ENCODE measurements around the gene EPHB3.

Gene EPHB3

GRCh38 chr3:184579513-184579912 lies 17.9 kb downstream of the EPHB3 start:
- Histone ChIP-seq H3K23ac (ENCODE audit: low read depth, low read length, poor library complexity) (peak overlapping the region; percentile 10), H3K27me3 (ENCODE audit: control insufficient read depth in 3 of 3, insufficient read depth in 3 of 3, low read depth in 1 of 3, low read length in 3 of 3) (no peaks in the 10 kb centered on the region), H2AFZ (ENCODE audit: low read length) (no peak overlapping the region), H3K79me1 (ENCODE audit: low read depth, low read length) (no peaks in the 10 kb centered on the region), H3K9ac (ENCODE audit: low read depth, low read length, poor library complexity) (no peak overlapping the region), H4K91ac (ENCODE audit: low read depth, low read length, poor library complexity) (no peak overlapping the region), H2BK5ac (ENCODE audit: low read length) (no peak overlapping the region), H3K4me1 (ENCODE audit: control insufficient read depth in 2 of 2, insufficient read depth in 1 of 2, low read depth in 1 of 2, low read length in 2 of 2) (peaks cover 39 to 44% of the 10 kb centered on the region in 2 donors), H3K27ac (replicated peaks; ENCODE audit: low read length) (no peak overlapping the region), H2BK12ac (ENCODE audit: low read length) (no peak overlapping the region), H4K8ac (ENCODE audit: low read depth, low read length) (no peak overlapping the region), H3K4me2 (ENCODE audit: insufficient read depth, low read length, poor library complexity, severe bottlenecking) (no peak overlapping the region), H3K4ac (ENCODE audit: low read length) (no peak overlapping the region), H3K14ac (ENCODE audit: low read length) (no peak overlapping the region), H2BK120ac (ENCODE audit: low read depth, low read length) (no peak overlapping the region), H2BK15ac (ENCODE audit: low read length) (no peak overlapping the region), H2AK5ac (ENCODE audit: low read depth, low read length) (peak overlapping the region; percentile 33), H3K4me3 (ENCODE audit: low read length in 2 of 2) (no peak overlapping the region), H3K36me3 (replicated peaks in 1 of 2; ENCODE audit: control insufficient read depth in 2 of 2, insufficient read depth in 2 of 2, low read length in 2 of 2) (peaks cover 12 to 68% of the 10 kb centered on the region in 2 donors), H3K9me3 (replicated peaks in 1 of 2; ENCODE audit: control insufficient read depth in 2 of 2, insufficient read depth in 1 of 2, low read depth in 1 of 2, low read length in 2 of 2) (no peaks in the 10 kb centered on the region), H3K18ac (ENCODE audit: low read length) (no peak overlapping the region)
- no CpG with 5 or more reads among the region's 22 CpGs for WGBS, 2 donors (ENCODE audit: extremely low coverage in 2 of 2, insufficient read length in 2 of 2, insufficient replicate concordance in 1 of 2)
- no peak for DNase-seq (ENCODE audit: low spot score)

- no peak overlapping the region for H3K4me3 ChIP-seq (ENCODE audit: low read length in 2 of 2)
- H2BK12ac ChIP-seq (ENCODE audit: low read length): no peak overlapping the region
- no peaks in the 10 kb centered on the region for H3K9me3 ChIP-seq (replicated peaks in 1 of 2; ENCODE audit: control insufficient read depth in 2 of 2, insufficient read depth in 1 of 2, low read depth in 1 of 2, low read length in 2 of 2)
- peaks cover 33 to 43% of the 10 kb centered on the region in 2 donors for H3K4me1 ChIP-seq (ENCODE audit: control insufficient read depth in 2 of 2, insufficient read depth in 1 of 2, low read depth in 1 of 2, low read length in 2 of 2)
- H3K79me1 ChIP-seq (ENCODE audit: low read depth, low read length): no peaks in the 10 kb centered on the region
- H3K14ac ChIP-seq (ENCODE audit: low read length): no peak overlapping the region
- H3K18ac ChIP-seq (ENCODE audit: low read length): peak overlapping the region; percentile 18
- H3K27ac ChIP-seq (replicated peaks; ENCODE audit: low read length): no peak overlapping the region
- no CpG with 5 or more reads among the region's 16 CpGs for WGBS, 2 donors (ENCODE audit: extremely low coverage in 2 of 2, insufficient read length in 2 of 2, insufficient replicate concordance in 1 of 2)
- no peak for DNase-seq (ENCODE audit: low spot score)
- peaks cover 0 to 4% (median 0%) of the 10 kb centered on the region in 3 experiments for H3K27me3 ChIP-seq (ENCODE audit: control insufficient read depth in 3 of 3, insufficient read depth in 3 of 3, low read depth in 1 of 3, low read length in 3 of 3)
- no peak overlapping the region for H2BK120ac ChIP-seq (ENCODE audit: low read depth, low read length)
- H3K36me3 ChIP-seq (replicated peaks in 1 of 2; ENCODE audit: control insufficient read depth in 2 of 2, insufficient read depth in 2 of 2, low read length in 2 of 2): peaks cover 12 to 68% of the 10 kb centered on the region in 2 donors
- no peak overlapping the region for H2AFZ ChIP-seq (ENCODE audit: low read length)
- H2AK5ac ChIP-seq (ENCODE audit: low read depth, low read length): peak overlapping the region; percentile 22
- no peak overlapping the region for H3K4me2 ChIP-seq (ENCODE audit: insufficient read depth, low read length, poor library complexity, severe bottlenecking)
- no peak overlapping the region for H4K91ac ChIP-seq (ENCODE audit: low read depth, low read length, poor library complexity)
- H3K23ac ChIP-seq (ENCODE audit: low read depth, low read length, poor library complexity): peak overlapping the region; percentile 38
- H3K9ac ChIP-seq (ENCODE audit: low read depth, low read length, poor library complexity): no peak overlapping the region
- H2BK15ac ChIP-seq (ENCODE audit: low read length): peak overlapping the region; percentile 86
- H2BK5ac ChIP-seq (ENCODE audit: low read length): no peak overlapping the region
- H3K4ac ChIP-seq (ENCODE audit: low read length): no peak overlapping the region
- H4K8ac ChIP-seq (ENCODE audit: low read depth, low read length): no peak overlapping the region
Observed at GRCh38 chr3:184580376-184580775, 18.8 kb downstream of the EPHB3 start.

- Histone ChIP-seq H3K4ac (ENCODE audit: low read length) (no peak overlapping the region), H3K9ac (ENCODE audit: low read depth, low read length, poor library complexity) (no peak overlapping the region), H4K8ac (ENCODE audit: low read depth, low read length) (no peak overlapping the region), H3K4me2 (ENCODE audit: insufficient read depth, low read length, poor library complexity, severe bottlenecking) (no peak overlapping the region), H3K27ac (replicated peaks; ENCODE audit: low read length) (no peak overlapping the region), H2BK12ac (ENCODE audit: low read length) (peak overlapping the region; percentile 77), H4K91ac (ENCODE audit: low read depth, low read length, poor library complexity) (no peak overlapping the region), H3K4me3 (ENCODE audit: low read length in 2 of 2) (no peak overlapping the region), H2BK5ac (ENCODE audit: low read length) (peak overlapping the region; percentile 8), H3K27me3 (ENCODE audit: control insufficient read depth in 3 of 3, insufficient read depth in 3 of 3, low read depth in 1 of 3, low read length in 3 of 3) (peaks cover 0 to 7% (median 0%) of the 10 kb centered on the region in 3 experiments), H3K4me1 (ENCODE audit: control insufficient read depth in 2 of 2, insufficient read depth in 1 of 2, low read depth in 1 of 2, low read length in 2 of 2) (peaks cover 26 to 36% of the 10 kb centered on the region in 2 donors), H3K14ac (ENCODE audit: low read length) (no peak overlapping the region), H2BK120ac (ENCODE audit: low read depth, low read length) (peak overlapping the region; percentile 21), H3K9me3 (replicated peaks in 1 of 2; ENCODE audit: control insufficient read depth in 2 of 2, insufficient read depth in 1 of 2, low read depth in 1 of 2, low read length in 2 of 2) (no peaks in the 10 kb centered on the region), H3K36me3 (replicated peaks in 1 of 2; ENCODE audit: control insufficient read depth in 2 of 2, insufficient read depth in 2 of 2, low read length in 2 of 2) (peaks cover 8 to 59% of the 10 kb centered on the region in 2 donors), H2BK15ac (ENCODE audit: low read length) (peak overlapping the region; percentile 86), H2AK5ac (ENCODE audit: low read depth, low read length) (peak overlapping the region; percentile 84), H3K23ac (ENCODE audit: low read depth, low read length, poor library complexity) (no peak overlapping the region), H3K79me1 (ENCODE audit: low read depth, low read length) (no peaks in the 10 kb centered on the region), H2AFZ (ENCODE audit: low read length) (no peak overlapping the region), H3K18ac (ENCODE audit: low read length) (peak overlapping the region; percentile 84)
- no peak for DNase-seq (ENCODE audit: low spot score)
- WGBS, 2 donors (ENCODE audit: extremely low coverage in 2 of 2, insufficient read length in 2 of 2, insufficient replicate concordance in 1 of 2): no CpG with 5 or more reads among the region's 15 CpGs
Observed at GRCh38 chr3:184581331-184581855, 19.8 kb downstream of the EPHB3 start.

DNA sequence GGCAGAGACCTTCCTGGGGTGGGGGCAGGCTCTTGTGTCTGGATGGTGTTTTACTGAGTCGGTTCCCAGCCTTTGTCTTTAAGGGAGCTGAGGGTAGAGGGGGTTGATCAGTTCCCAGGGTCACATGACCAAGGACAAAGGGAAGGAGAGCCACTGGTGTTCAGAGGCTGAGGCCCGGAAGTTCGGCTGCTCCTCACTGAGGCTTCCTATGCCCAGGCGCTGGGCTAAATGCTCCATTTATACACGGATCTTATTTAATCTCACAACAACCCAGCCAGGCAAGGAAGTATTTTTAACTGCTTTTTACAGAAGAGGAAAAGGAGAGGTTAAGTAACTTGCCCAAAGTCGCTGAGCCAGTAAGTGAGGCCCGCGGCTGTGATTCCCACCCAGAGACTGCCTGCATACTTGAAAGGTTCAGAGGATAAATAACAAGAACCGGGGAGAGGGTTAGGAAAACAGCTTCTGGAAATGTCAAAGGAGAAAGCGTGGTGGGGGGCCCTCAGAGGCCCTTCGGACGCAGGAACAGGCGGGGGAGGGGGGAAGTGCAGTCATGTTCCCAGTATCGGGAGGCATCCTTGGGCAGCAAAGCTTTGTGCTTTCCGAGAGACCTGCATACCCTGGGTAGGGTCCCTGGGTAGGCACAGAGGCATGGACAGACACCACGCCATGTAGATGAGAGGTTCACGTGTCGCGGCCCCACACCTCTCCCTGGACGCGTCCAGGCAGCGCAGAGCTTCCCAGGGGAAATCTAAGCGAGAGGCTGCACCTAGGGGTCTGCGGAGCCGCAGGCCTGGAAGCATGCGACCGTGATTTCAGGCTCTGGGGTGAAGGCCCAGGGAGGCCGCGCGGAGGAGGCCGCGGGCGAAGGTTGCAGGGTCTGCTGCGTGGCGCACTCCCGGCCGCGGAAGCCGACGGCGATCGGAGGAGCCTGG lies 21.3 kb downstream of the EPHB3 start:
- Histone ChIP-seq H4K8ac (ENCODE audit: low read depth, low read length) (peak overlapping the region; percentile 24), H3K27me3 (ENCODE audit: control insufficient read depth in 3 of 3, insufficient read depth in 3 of 3, low read depth in 1 of 3, low read length in 3 of 3) (peaks cover 0 to 9% (median 0%) of the 10 kb centered on the region in 3 experiments), H4K91ac (ENCODE audit: low read depth, low read length, poor library complexity) (peak overlapping the region; percentile 74), H3K27ac (replicated peaks; ENCODE audit: low read length) (peak overlapping the region; percentile 77), H3K9ac (ENCODE audit: low read depth, low read length, poor library complexity) (peak overlapping the region; percentile 96), H3K4me2 (ENCODE audit: insufficient read depth, low read length, poor library complexity, severe bottlenecking) (peak overlapping the region; percentile 90), H3K4me1 (ENCODE audit: control insufficient read depth in 2 of 2, insufficient read depth in 1 of 2, low read depth in 1 of 2, low read length in 2 of 2) (peaks cover 31 to 36% of the 10 kb centered on the region in 2 donors), H2AFZ (ENCODE audit: low read length) (peak overlapping the region; percentile 62), H2BK120ac (ENCODE audit: low read depth, low read length) (peak overlapping the region; percentile 21), H2AK5ac (ENCODE audit: low read depth, low read length) (peak overlapping the region; percentile 12), H2BK5ac (ENCODE audit: low read length) (peak overlapping the region; percentile 89), H3K18ac (ENCODE audit: low read length) (peak overlapping the region; percentile 99), H2BK15ac (ENCODE audit: low read length) (peak overlapping the region; percentile 100), H3K36me3 (replicated peaks in 1 of 2; ENCODE audit: control insufficient read depth in 2 of 2, insufficient read depth in 2 of 2, low read length in 2 of 2) (peaks cover 4 to 44% of the 10 kb centered on the region in 2 donors), H2BK12ac (ENCODE audit: low read length) (peak overlapping the region; percentile 97), H3K4me3 (ENCODE audit: low read length in 2 of 2) (peak overlapping the region; percentile 38 to 68), H3K23ac (ENCODE audit: low read depth, low read length, poor library complexity) (peak overlapping the region; percentile 32), H3K79me1 (ENCODE audit: low read depth, low read length) (no peaks in the 10 kb centered on the region), H3K14ac (ENCODE audit: low read length) (peak overlapping the region; percentile 95), H3K4ac (ENCODE audit: low read length) (peak overlapping the region; percentile 8), H3K9me3 (replicated peaks in 1 of 2; ENCODE audit: control insufficient read depth in 2 of 2, insufficient read depth in 1 of 2, low read depth in 1 of 2, low read length in 2 of 2) (no peaks in the 10 kb centered on the region)
- no peak for DNase-seq (ENCODE audit: low spot score)
- WGBS, 2 donors (ENCODE audit: extremely low coverage in 2 of 2, insufficient read length in 2 of 2, insufficient replicate concordance in 1 of 2): no CpG with 5 or more reads among the region's 42 CpGs
